IPS DF 6.9 (cell line): ENCODE measurements around the gene SDK1.

Experiments used
- DNase-seq: peaks from one replicate; pipeline ENCODE4 v3.0.0-alpha.2; 2013; ENCODE audit warnings: low read depth, low spot score
- H3K27ac ChIP-seq: one replicate; pipeline ENCODE4 v1.5.1; 2013; ENCODE audit warnings: low read length, control low read depth
- H3K27me3 ChIP-seq: 2 replicates; pipeline ENCODE4 v1.6.1; 2013; ENCODE audit warnings: mild to moderate bottlenecking, low read length; ENCODE audit not compliant: control insufficient read depth, insufficient read depth
- H3K36me3 ChIP-seq: 2 replicates; pipeline ENCODE4 v1.6.1; 2013; ENCODE audit warnings: low read length; ENCODE audit not compliant: control insufficient read depth, insufficient read depth
- H3K4me1 ChIP-seq: 2 replicates; pipeline ENCODE4 v1.6.1; 2013; ENCODE audit warnings: low read length; ENCODE audit not compliant: control insufficient read depth, insufficient read depth
- H3K4me3 ChIP-seq: 2 replicates; pipeline ENCODE4 v1.5.1; 2013; ENCODE audit warnings: mild to moderate bottlenecking, low read length
- H3K9me3 ChIP-seq: 2 replicates; pipeline ENCODE4 v1.6.1; 2013; ENCODE audit warnings: low read length, inconsistent platforms; ENCODE audit not compliant: control insufficient read depth, insufficient read depth
- WGBS: extraction: QIAGEN DNeasy Blood & Tissue Kit; methylation state at CpG from one replicate; pipeline ENCODE4 v1.1.7; 2013; ENCODE audit warnings: mixed read lengths, missing lambda C conversion rate; ENCODE audit not compliant: insufficient read length, insufficient coverage; 5-methylcytosine and 5-hydroxymethylcytosine counted together

The SDK1 gene

GRCh38 chr7:3551536-3551935 is 250.5 kb downstream of the SDK1 start:
- DNase-seq: no peak
- Histone ChIP-seq H3K9me3 (no peaks in the 10 kb centered on the region), H3K27me3 (no peaks in the 10 kb centered on the region), H3K27ac (no peak overlapping the region), H3K36me3 (no peaks in the 10 kb centered on the region), H3K4me3 (no peak overlapping the region), H3K4me1 (peaks cover 3% of the 10 kb centered on the region; the same call in 1 of the 2 replicates)
- WGBS: no CpG with 5 or more reads among the region's 6 CpGs

DNA sequence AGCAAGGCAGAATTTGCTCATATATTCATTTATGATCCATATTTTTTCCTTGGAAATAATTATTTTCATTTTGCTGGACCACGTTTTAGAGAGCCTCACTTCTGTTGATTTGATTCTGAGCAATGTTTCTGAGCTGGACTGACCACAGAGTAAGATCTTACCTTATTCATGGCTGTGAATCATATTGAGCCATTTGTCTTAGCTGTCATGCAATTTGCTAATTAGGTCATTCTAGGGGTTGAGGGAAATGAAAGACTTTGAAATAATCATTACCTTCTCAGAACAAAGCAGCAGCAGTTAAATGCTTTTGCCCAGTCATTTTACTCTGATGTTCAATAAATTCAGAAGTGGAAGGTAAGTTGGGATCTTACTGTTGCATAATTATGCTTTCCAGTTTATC is 251.4 kb downstream of the SDK1 start:
- no peak for DNase-seq
- Histone ChIP-seq H3K27ac (no peak overlapping the region), H3K36me3 (no peaks in the 10 kb centered on the region), H3K27me3 (no peaks in the 10 kb centered on the region), H3K9me3 (no peaks in the 10 kb centered on the region), H3K4me3 (no peak overlapping the region), H3K4me1 (peaks cover 3% of the 10 kb centered on the region; the same call in 1 of the 2 replicates)
- WGBS: no CpG with 5 or more reads among the region's 1 CpG

DNA sequence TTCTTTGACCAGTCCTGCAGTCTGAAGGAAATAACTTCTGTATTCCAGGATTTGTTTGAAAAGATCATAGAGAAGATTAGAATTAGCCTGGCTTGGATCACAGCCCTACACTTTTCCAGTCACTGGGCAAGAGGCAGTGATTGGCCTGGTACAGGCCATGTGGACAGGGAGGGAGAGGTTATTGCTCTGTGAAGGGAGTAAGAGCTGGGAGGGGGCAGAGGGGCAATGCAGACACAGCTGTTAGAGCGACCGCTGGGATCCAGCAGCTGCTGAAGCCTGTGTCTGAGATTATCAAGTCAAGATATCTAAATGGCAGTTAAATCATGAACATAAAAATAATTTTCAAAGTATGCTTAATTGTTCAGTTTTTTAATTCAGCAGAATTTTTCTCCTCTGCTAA is 257.3 kb downstream of the SDK1 start:
- no peak overlapping the region for H3K27ac ChIP-seq
- DNase-seq: no peak
- H3K36me3 ChIP-seq: no peaks in the 10 kb centered on the region
- H3K27me3 ChIP-seq: no peaks in the 10 kb centered on the region
- WGBS: no CpG with 5 or more reads among the region's 2 CpGs
- H3K9me3 ChIP-seq: no peaks in the 10 kb centered on the region
- no peaks in the 10 kb centered on the region for H3K4me1 ChIP-seq
- H3K4me3 ChIP-seq: no peak overlapping the region

- no peak overlapping the region for H3K27ac ChIP-seq
- H3K4me3 ChIP-seq: no peak overlapping the region
- no CpG with 5 or more reads among the region's 3 CpGs for WGBS
- no peaks in the 10 kb centered on the region for H3K36me3 ChIP-seq
- H3K9me3 ChIP-seq: no peaks in the 10 kb centered on the region
- no peaks in the 10 kb centered on the region for H3K4me1 ChIP-seq
- no peaks in the 10 kb centered on the region for H3K27me3 ChIP-seq
- no peak for DNase-seq
These were observed 258.2 kb downstream of the SDK1 start for GRCh38 chr7:3559278-3559677.

- no peaks in the 10 kb centered on the region for H3K4me1 ChIP-seq
- no peak overlapping the region for H3K27ac ChIP-seq
- no peak overlapping the region for H3K4me3 ChIP-seq
- H3K36me3 ChIP-seq: no peaks in the 10 kb centered on the region
- WGBS: no CpG with 5 or more reads among the region's 6 CpGs
- no peak for DNase-seq
- no peaks in the 10 kb centered on the region for H3K27me3 ChIP-seq
- H3K9me3 ChIP-seq: no peaks in the 10 kb centered on the region
These were observed 259.4 kb downstream of the SDK1 start for GRCh38 chr7:3560495-3560894.

DNA sequence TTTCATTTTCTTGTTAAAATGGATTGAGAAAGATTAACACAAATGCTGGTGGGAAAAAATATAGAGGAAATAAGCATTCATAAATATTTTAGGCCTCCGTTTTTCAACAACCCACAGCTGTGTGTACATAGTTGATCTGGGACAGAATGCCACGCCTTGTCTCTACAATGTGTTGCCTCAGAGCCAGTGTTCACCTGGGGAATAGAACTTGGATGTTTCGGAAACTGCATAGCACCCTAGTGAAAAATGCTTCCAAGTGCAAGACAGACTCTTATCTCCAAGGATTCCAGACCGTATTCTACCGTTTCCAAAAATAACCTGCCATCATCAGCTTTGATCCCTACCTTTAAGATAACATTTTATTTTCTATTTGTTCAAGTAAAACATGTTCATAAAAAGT is 260.9 kb downstream of the SDK1 start:
- Histone ChIP-seq H3K9me3 (no peaks in the 10 kb centered on the region), H3K36me3 (no peaks in the 10 kb centered on the region), H3K27me3 (no peaks in the 10 kb centered on the region), H3K4me3 (no peak overlapping the region), H3K27ac (no peak overlapping the region), H3K4me1 (no peaks in the 10 kb centered on the region)
- WGBS: 100% methylated on average over 1 of the region's 5 CpGs
- DNase-seq: no peak

- H3K4me1 ChIP-seq: no peaks in the 10 kb centered on the region
- H3K27ac ChIP-seq: no peak overlapping the region
- H3K27me3 ChIP-seq: no peaks in the 10 kb centered on the region
- no peak overlapping the region for H3K4me3 ChIP-seq
- WGBS: no CpG with 5 or more reads among the region's 3 CpGs
- H3K36me3 ChIP-seq: no peaks in the 10 kb centered on the region
- DNase-seq: no peak
- H3K9me3 ChIP-seq: no peaks in the 10 kb centered on the region
These were observed 263.2 kb downstream of the SDK1 start for GRCh38 chr7:3564231-3564630.

- WGBS: no CpG with 5 or more reads among the region's 1 CpG
- Histone ChIP-seq H3K4me3 (no peak overlapping the region), H3K27ac (no peak overlapping the region), H3K27me3 (no peaks in the 10 kb centered on the region), H3K36me3 (no peaks in the 10 kb centered on the region), H3K9me3 (no peaks in the 10 kb centered on the region), H3K4me1 (no peaks in the 10 kb centered on the region)
- no peak for DNase-seq
These were observed 267.5 kb downstream of the SDK1 start for GRCh38 chr7:3568516-3568915.

GRCh38 chr7:3569643-3570042 is 268.6 kb downstream of the SDK1 start:
- H3K27ac ChIP-seq: no peak overlapping the region
- H3K4me3 ChIP-seq: no peak overlapping the region
- no CpG with 5 or more reads among the region's 3 CpGs for WGBS
- no peaks in the 10 kb centered on the region for H3K36me3 ChIP-seq
- H3K4me1 ChIP-seq: no peaks in the 10 kb centered on the region
- DNase-seq: no peak
- no peaks in the 10 kb centered on the region for H3K27me3 ChIP-seq
- no peaks in the 10 kb centered on the region for H3K9me3 ChIP-seq

DNA sequence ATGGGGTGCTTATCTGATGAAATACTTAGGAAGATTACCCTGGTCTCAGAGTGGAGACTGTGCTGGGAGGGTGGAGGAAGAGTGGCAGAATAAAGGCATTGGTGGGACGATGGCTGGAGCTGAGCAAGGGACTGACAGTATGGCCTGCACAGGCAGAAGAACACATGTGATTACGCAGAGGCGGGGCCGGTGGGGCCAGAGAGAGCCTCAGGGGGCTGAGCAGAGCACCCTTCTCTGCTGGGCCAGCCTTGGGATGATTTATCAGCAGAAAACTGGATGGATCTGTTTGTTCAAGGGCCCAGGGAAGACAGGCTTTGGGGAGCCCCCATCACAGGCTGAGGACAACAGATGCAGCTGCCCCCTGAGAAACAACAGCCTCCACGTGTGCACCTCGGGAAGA is 272.1 kb downstream of the SDK1 start:
- WGBS: no CpG with 5 or more reads among the region's 6 CpGs
- no peak for DNase-seq
- no peaks in the 10 kb centered on the region for H3K27me3 ChIP-seq
- H3K36me3 ChIP-seq: no peaks in the 10 kb centered on the region
- no peak overlapping the region for H3K4me3 ChIP-seq
- H3K27ac ChIP-seq: no peak overlapping the region
- no peaks in the 10 kb centered on the region for H3K9me3 ChIP-seq
- no peaks in the 10 kb centered on the region for H3K4me1 ChIP-seq

DNA sequence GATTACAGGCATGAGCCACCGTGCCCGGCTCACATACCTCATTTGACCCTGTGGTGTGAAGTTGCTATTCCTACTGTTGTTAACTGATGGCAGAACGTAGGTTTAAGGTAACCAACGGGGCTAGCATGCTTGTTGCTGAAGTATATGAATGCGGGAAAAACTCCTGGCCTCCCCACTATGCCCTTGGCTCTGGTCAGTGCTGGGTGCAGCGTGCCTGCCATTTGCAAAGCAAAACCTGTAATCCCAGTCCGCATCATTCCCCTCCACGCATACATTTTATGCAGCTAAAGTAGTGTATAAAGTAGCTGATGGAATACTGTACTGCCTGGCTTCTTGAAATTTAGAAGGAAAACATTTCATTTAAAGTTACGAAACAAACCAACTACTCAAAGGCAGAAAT is 273.3 kb downstream of the SDK1 start:
- Histone ChIP-seq H3K36me3 (no peaks in the 10 kb centered on the region), H3K4me1 (no peaks in the 10 kb centered on the region), H3K4me3 (no peak overlapping the region), H3K27me3 (no peaks in the 10 kb centered on the region), H3K27ac (no peak overlapping the region), H3K9me3 (no peaks in the 10 kb centered on the region)
- no CpG with 5 or more reads among the region's 9 CpGs for WGBS
- DNase-seq: no peak
